K562 (cell line): ENCODE measurements around the gene ELOF1. TPM values are rescaled to one million over a fixed set of nuclear protein-coding genes. Genes with fewer than 3 reads are reported as not detected.

Source experiments
- ATF1 ChIP-seq, 2 experiments: fragments of 450-650 bp in 1 of 2; IDR thresholded peaks; 2 replicates each; pipeline ENCODE4 v1.6.1; 2016; ENCODE audit warnings: missing compliant biosample characterization in 1 of 2, missing genetic modification characterization in 1 of 2
- CHD7 ChIP-seq: fragments of 200-600 bp; sonication (generic); IDR thresholded peaks from one replicate; pipeline ENCODE4 v1.6.1; 2012; ENCODE audit warnings: mild to moderate bottlenecking, low read depth, low read length, inconsistent platforms
- RREB1 ChIP-seq: fragments of 250-450 bp; sonication (Bioruptor Pico); IDR thresholded peaks from 2 replicates; pipeline ENCODE4 v1.4.0; 2020
- TAF1 ChIP-seq: IDR thresholded peaks from 2 replicates; pipeline ENCODE4 v1.6.1; 2011; ENCODE audit warnings: mild to moderate bottlenecking, low read length, moderate library complexity; ENCODE audit not compliant: insufficient read depth, control insufficient read depth, severe bottlenecking; ENCODE audit errors: extremely low read depth
- TRIM25 ChIP-seq: fragments of 450-650 bp; IDR thresholded peaks from 2 replicates; pipeline ENCODE4 v1.7.0; 2016; ENCODE audit warnings: borderline replicate concordance
- ZNF76 ChIP-seq: fragments of 250-450 bp; sonication (Bioruptor Pico); IDR thresholded peaks from 2 replicates; pipeline ENCODE4 v1.4.0; 2020; ENCODE audit warnings: mild to moderate bottlenecking, moderate library complexity, borderline replicate concordance
- polyA plus RNA-seq, 8 experiments: library from polyadenylated mRNA; depleted of rRNA in 4 of 8; stranded (reverse) in 5 of 8; unstranded in 3 of 8; fragments of >200 nt; fragmentation: Nextera tagmentation in 2 of 8; fragmentation: Illumina TruSeq in 1 of 8; extraction: Ambion mirVana in 2 of 8; extraction: Trizol in 1 of 8; gene quantifications; 2 replicates each; pipeline versions ENCODE4 v1.2.1 to v1.2.3, GENCODE V29; 2011 to 2014; ENCODE audit warnings: inconsistent platforms in 1 of 8, missing spikeins in 1 of 8
- total RNA-seq, 7 experiments: library from RNA; depleted of rRNA in 6 of 7; stranded (reverse); fragments of >200 nt in 6 of 7; fragmentation: Illumina TruSeq in 2 of 7; extraction: Trizol in 2 of 7; gene quantifications; 2 replicates each; pipeline versions ENCODE4 v1.2.1 to v1.2.3, GENCODE V29; 2011 to 2021; ENCODE audit warnings: low replicate concordance in 1 of 7

Gene ELOF1
- total and polyA plus RNA-seq, 9 of the 15 experiments (the other 6 are each of a cell fraction or from before 2014, with no cell fraction given), result 16.7 to 147 (median 74.2) TPM

- no peak for TF ChIP-seq CHD7
- TF ChIP-seq TRIM25, result 0 out of 2 replicates have a peak, but pooled peaks have one; percentile 75
- TF ChIP-seq TAF1, result peak; percentile 75
- TF ChIP-seq RREB1, result 0 out of 2 replicates have a peak, but pooled peaks have one; percentile 40
- peak; percentile 66 for TF ChIP-seq ATF1 (CRISPR knock-in tag; IDR thresholded peaks at IDR 0.05)
- peak; percentile 99 for TF ChIP-seq ATF1 (tag; IDR thresholded peaks at IDR 0.05)
- no peak; the same call in 1 of the 2 replicates for TF ChIP-seq ZNF76 (CRISPR knock-in tag)
Observed at GRCh38 chr19:11535792-11536595, 23.0 kb downstream of the ELOF1 start (continued).
